DOHH2 (cell line): ENCODE measurements around the gene CTPS1.

ENCODE experiments used
- H3F3A ChIP-seq: fragments of 200-600 bp; sonication (generic), shearing (Covaris generic); 2 replicates; pipeline ENCODE4 v1.6.0; 2016; ENCODE audit warnings: antibody characterized with exemption, mild to moderate bottlenecking; ENCODE audit not compliant: control insufficient read depth, insufficient read depth
- H3K27ac ChIP-seq: fragments of 200-600 bp; sonication (generic); 2 replicates; pipeline ENCODE4 v1.5.1; 2014; ENCODE audit warnings: low read depth, mild to moderate bottlenecking, low read length, moderate library complexity
- H3K27me3 ChIP-seq: fragments of 200-600 bp; sonication (generic); 2 replicates; pipeline ENCODE4 v1.6.1; 2014; ENCODE audit warnings: mild to moderate bottlenecking, low read length, mixed read lengths; ENCODE audit not compliant: control insufficient read depth
- H3K36me3 ChIP-seq: fragments of 200-600 bp; sonication (generic); 2 replicates; pipeline ENCODE4 v1.6.1; 2014; ENCODE audit warnings: mild to moderate bottlenecking, low read length, moderate library complexity, mixed read lengths; ENCODE audit not compliant: control insufficient read depth
- H3K4me1 ChIP-seq: fragments of 200-600 bp; sonication (generic); 2 replicates; pipeline ENCODE4 v1.6.1; 2014; ENCODE audit warnings: mild to moderate bottlenecking, low read length, mixed read lengths; ENCODE audit not compliant: control insufficient read depth
- H3K4me2 ChIP-seq: fragments of 200-600 bp; sonication (generic); 2 replicates; pipeline ENCODE4 v1.6.0; 2014; ENCODE audit warnings: mild to moderate bottlenecking, low read length, moderate library complexity
- H3K4me3 ChIP-seq: fragments of 200-600 bp; sonication (generic); 2 replicates; pipeline ENCODE4 v1.5.1; 2014; ENCODE audit warnings: mild to moderate bottlenecking, low read length, mixed read lengths
- H3K79me2 ChIP-seq: fragments of 200-600 bp; sonication (generic); 2 replicates; pipeline ENCODE4 v1.6.1; 2014; ENCODE audit warnings: mild to moderate bottlenecking, low read length, mixed read lengths; ENCODE audit not compliant: control insufficient read depth
- H3K9me2 ChIP-seq: fragments of 200-600 bp; sonication (generic); replicated peaks from 2 replicates; pipeline ENCODE4 v1.6.1; 2014; ENCODE audit warnings: mild to moderate bottlenecking, low read length, mixed read lengths; ENCODE audit not compliant: control insufficient read depth
- H3K9me3 ChIP-seq: fragments of 200-600 bp; sonication (generic); 2 replicates; pipeline ENCODE4 v1.6.1; 2014; ENCODE audit warnings: antibody characterized with exemption, low read length, mixed read lengths; ENCODE audit not compliant: control insufficient read depth, insufficient read depth
- H4K20me1 ChIP-seq: fragments of 200-600 bp; sonication (generic); 2 replicates; pipeline ENCODE4 v1.6.0; 2014; ENCODE audit warnings: low read depth, mild to moderate bottlenecking, antibody characterized with exemption, low read length, moderate library complexity; ENCODE audit not compliant: control insufficient read depth, insufficient read depth
- EZH2phosphoT487 ChIP-seq: fragments of 200-600 bp; sonication (generic); IDR thresholded peaks from 2 replicates; pipeline ENCODE4 v1.6.1; 2017; ENCODE audit warnings: borderline replicate concordance, mild to moderate bottlenecking, antibody characterized with exemption, low read length, moderate library complexity, mixed read lengths
- TF ChIP-seq, protein P1 (sequence below): fragments of 200-600 bp; sonication (generic); IDR thresholded peaks from one replicate; pipeline ENCODE4 v1.5.1; 2014; ENCODE audit warnings: antibody characterized with exemption, mild to moderate bottlenecking, low read depth, low read length; ENCODE audit not compliant: poor library complexity, severe bottlenecking

The CTPS1 gene

DNA sequence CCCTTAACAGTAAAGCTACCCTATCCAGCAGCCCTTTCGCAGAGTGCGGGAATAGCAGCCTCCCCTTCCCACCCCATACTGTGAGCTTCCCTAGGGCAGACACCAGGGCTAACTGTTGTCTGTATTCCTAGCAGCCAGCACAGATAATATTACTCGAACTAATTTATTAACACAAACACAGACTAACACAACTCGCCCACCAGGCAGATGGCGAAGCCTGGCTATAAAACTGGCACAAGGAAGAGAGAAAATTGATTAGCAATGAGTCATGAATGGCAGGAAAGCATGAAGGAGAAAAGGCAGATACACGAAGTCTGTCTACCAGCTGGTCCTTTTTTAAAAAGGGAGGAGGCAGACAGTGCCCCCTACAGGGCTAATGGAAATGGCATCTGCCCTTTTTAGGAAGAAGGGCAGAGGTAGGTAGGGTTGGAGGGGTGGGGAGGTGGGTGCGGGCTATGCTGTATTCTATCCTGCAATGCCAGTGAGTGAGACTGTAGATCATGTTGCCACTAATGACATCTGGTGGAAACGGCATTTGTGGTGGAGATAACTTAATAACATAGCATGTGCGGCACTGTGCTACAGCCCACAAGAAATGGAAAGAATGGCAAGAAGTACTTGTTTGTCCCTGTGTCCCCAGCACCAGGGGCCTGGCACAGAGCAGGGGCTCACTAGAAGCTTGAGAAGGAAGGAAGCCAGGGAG lies 30.6 kb upstream of the CTPS1 start:
- no peaks in the 10 kb centered on the region for H4K20me1 ChIP-seq
- no peaks in the 10 kb centered on the region for H3K4me1 ChIP-seq
- H3K36me3 ChIP-seq, result no peaks in the 10 kb centered on the region
- H3K4me3 ChIP-seq, result no peak overlapping the region
- no peaks in the 10 kb centered on the region for H3K9me3 ChIP-seq
- H3K27ac ChIP-seq, result no peak overlapping the region
- H3F3A ChIP-seq, result no peaks in the 10 kb centered on the region
- no peaks in the 10 kb centered on the region for H3K9me2 ChIP-seq
- H3K27me3 ChIP-seq, result peaks cover 18% of the 10 kb centered on the region
- TF ChIP-seq, protein P1, sequence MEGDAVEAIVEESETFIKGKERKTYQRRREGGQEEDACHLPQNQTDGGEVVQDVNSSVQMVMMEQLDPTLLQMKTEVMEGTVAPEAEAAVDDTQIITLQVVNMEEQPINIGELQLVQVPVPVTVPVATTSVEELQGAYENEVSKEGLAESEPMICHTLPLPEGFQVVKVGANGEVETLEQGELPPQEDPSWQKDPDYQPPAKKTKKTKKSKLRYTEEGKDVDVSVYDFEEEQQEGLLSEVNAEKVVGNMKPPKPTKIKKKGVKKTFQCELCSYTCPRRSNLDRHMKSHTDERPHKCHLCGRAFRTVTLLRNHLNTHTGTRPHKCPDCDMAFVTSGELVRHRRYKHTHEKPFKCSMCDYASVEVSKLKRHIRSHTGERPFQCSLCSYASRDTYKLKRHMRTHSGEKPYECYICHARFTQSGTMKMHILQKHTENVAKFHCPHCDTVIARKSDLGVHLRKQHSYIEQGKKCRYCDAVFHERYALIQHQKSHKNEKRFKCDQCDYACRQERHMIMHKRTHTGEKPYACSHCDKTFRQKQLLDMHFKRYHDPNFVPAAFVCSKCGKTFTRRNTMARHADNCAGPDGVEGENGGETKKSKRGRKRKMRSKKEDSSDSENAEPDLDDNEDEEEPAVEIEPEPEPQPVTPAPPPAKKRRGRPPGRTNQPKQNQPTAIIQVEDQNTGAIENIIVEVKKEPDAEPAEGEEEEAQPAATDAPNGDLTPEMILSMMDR, result peak; percentile 83
- no peak for TF ChIP-seq EZH2phosphoT487
- H3K79me2 ChIP-seq, result no peaks in the 10 kb centered on the region
- no peak overlapping the region for H3K4me2 ChIP-seq

DNA sequence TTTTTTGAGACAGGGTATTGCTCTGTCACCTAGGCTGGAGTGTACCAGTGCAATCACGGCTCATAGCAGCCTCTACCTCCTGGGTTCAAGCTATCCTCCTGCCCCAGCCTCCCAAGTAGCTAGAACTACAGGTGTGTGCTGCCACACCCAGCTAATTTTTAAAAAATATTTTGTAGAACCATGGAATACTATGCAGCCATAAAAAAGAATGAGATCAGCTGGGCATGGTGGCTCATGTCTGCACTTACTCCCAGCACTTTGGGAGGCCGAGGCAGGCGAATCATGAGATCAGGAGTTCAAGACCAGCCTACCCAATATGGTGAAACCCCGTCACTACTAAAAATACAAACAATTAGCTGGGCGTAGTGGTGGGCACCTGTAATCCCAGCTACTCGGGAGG lies 29.9 kb upstream of the CTPS1 start:
- Histone ChIP-seq H3K4me3 (no peak overlapping the region), H3K9me3 (no peaks in the 10 kb centered on the region), H3K4me2 (no peak overlapping the region), H3K4me1 (no peaks in the 10 kb centered on the region), H4K20me1 (no peaks in the 10 kb centered on the region), H3K36me3 (no peaks in the 10 kb centered on the region), H3K27ac (no peak overlapping the region), H3F3A (no peaks in the 10 kb centered on the region), H3K27me3 (peaks cover 18% of the 10 kb centered on the region), H3K79me2 (no peaks in the 10 kb centered on the region), H3K9me2 (no peaks in the 10 kb centered on the region)
- TF ChIP-seq EZH2phosphoT487, result no peak
- TF ChIP-seq, protein P1, result no peak

DNA sequence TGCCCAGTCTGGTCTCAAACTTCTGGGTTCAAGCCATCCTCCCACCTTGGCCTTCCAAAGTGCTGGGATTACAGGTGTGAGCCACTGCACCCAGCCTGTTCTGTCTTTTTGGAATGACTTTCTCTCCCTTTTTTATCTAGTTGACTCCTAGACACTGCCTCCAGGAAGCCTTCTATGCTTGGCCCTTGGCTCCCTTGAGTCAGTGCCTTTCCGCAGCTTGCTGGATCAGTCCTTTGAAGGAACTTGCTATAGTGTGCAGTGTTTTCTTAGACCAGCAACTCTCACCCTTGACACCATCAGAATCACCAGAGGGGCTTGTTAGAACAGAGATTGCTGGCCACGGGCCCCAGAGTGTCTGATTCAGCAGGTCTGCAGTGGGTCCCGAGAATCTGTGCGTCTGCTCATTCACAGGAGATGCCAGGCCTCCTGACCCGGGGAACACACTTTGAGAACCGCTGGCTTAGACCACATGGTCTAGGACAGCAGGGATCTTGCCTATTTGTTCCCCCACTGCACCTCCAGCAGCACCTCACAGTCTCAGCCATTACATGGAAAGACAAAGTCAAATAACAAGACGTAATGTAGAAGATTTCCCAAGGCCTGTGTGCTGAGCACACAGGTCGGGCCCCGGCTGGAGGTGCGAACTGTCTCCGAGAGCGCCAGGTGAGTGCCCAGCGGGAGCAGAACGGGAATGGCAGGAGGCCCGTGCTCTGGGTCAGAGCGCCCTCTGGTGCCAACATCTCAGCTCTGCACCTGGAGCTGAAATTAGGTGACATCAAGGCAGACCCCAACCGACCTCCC lies 27.4 kb upstream of the CTPS1 start:
- H3K27ac ChIP-seq, result no peak overlapping the region
- peaks cover 16% of the 10 kb centered on the region for H3K27me3 ChIP-seq
- TF ChIP-seq, protein P1, result peak; percentile 90
- no peak for TF ChIP-seq EZH2phosphoT487
- H3K4me2 ChIP-seq, result peak overlapping the region; percentile 25
- H3K4me1 ChIP-seq, result 0 out of 2 replicates have a peak, but pooled peaks cover 3% of the 10 kb centered on the region
- H3K9me2 ChIP-seq, result no peaks in the 10 kb centered on the region
- H4K20me1 ChIP-seq, result no peaks in the 10 kb centered on the region
- H3K36me3 ChIP-seq, result no peaks in the 10 kb centered on the region
- no peaks in the 10 kb centered on the region for H3K79me2 ChIP-seq
- no peak overlapping the region for H3K4me3 ChIP-seq
- H3F3A ChIP-seq, result no peaks in the 10 kb centered on the region
- no peaks in the 10 kb centered on the region for H3K9me3 ChIP-seq
